Measurements from ENCODE around the gene ABRACL.

- TF ChIP-seq, protein P1, sequence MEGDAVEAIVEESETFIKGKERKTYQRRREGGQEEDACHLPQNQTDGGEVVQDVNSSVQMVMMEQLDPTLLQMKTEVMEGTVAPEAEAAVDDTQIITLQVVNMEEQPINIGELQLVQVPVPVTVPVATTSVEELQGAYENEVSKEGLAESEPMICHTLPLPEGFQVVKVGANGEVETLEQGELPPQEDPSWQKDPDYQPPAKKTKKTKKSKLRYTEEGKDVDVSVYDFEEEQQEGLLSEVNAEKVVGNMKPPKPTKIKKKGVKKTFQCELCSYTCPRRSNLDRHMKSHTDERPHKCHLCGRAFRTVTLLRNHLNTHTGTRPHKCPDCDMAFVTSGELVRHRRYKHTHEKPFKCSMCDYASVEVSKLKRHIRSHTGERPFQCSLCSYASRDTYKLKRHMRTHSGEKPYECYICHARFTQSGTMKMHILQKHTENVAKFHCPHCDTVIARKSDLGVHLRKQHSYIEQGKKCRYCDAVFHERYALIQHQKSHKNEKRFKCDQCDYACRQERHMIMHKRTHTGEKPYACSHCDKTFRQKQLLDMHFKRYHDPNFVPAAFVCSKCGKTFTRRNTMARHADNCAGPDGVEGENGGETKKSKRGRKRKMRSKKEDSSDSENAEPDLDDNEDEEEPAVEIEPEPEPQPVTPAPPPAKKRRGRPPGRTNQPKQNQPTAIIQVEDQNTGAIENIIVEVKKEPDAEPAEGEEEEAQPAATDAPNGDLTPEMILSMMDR (IDR thresholded peaks at IDR 0.05), result no peak
- no peak for TF ChIP-seq ZFX (IDR thresholded peaks at IDR 0.05; ENCODE audit: borderline replicate concordance)
Observed at GRCh38 chr6:139028658-139029469, at the start of gene ABRACL.

Data from 22Rv1 (cell line).